HCT116 (cell line): ENCODE results near the gene MTHFSD.

ENCODE experiments used
- CTCF ChIP-seq, 3 experiments: fragments of 200-600 bp in 1 of 3; sonication (generic) in 1 of 3; IDR thresholded peaks in 2 of 3; conservative IDR thresholded peaks in 1 of 3; 2 replicates each; pipeline ENCODE4 v1.5.1; 2012 to 2017; ENCODE audit warnings: low read depth in 2 of 3, low read length in 2 of 3, antibody characterized with exemption in 1 of 3, borderline replicate concordance in 1 of 3, control low read depth in 1 of 3, mild to moderate bottlenecking in 1 of 3, mixed read lengths in 1 of 3, mixed run types in 1 of 3, moderate library complexity in 1 of 3; ENCODE audit not compliant: insufficient read depth in 1 of 3
- EZH2 ChIP-seq: fragments of 200-600 bp; sonication (generic); IDR thresholded peaks from 2 replicates; pipeline ENCODE4 v1.6.1; 2017; ENCODE audit warnings: antibody characterized with exemption, mixed run types
- POLR2A ChIP-seq: IDR thresholded peaks from 2 replicates; pipeline ENCODE4 v1.7.0; 2011; ENCODE audit warnings: borderline replicate concordance; ENCODE audit not compliant: insufficient read depth, insufficient read length; ENCODE audit errors: extremely low read depth
- POLR2AphosphoS5 ChIP-seq: IDR thresholded peaks from 2 replicates; pipeline ENCODE4 v1.6.1; 2011; ENCODE audit warnings: mild to moderate bottlenecking, low read depth, low read length, moderate library complexity
- SP1 ChIP-seq: IDR thresholded peaks from 2 replicates; pipeline ENCODE4 v1.6.1; 2012; ENCODE audit warnings: low read depth
- TCF7L2 ChIP-seq: IDR thresholded peaks from 2 replicates; pipeline ENCODE4 v1.7.0; 2011; ENCODE audit warnings: borderline replicate concordance, inconsistent platforms; ENCODE audit not compliant: insufficient read depth, insufficient read length; ENCODE audit errors: extremely low read depth
- ZFX ChIP-seq: fragments of 450-650 bp; IDR thresholded peaks from 2 replicates; pipeline ENCODE4 v1.6.1; 2017
- ZNF274 ChIP-seq: fragments of 200-500 bp; sonication (Bioruptor generic); IDR thresholded peaks from 2 replicates; pipeline ENCODE4 v1.6.1; 2014; ENCODE audit warnings: mild to moderate bottlenecking, low read depth, low read length, inconsistent platforms
- TF ChIP-seq, protein P1 (sequence below): IDR thresholded peaks from 2 replicates; pipeline ENCODE4 v1.6.1; 2011; ENCODE audit warnings: mild to moderate bottlenecking, low read length, moderate library complexity; ENCODE audit not compliant: insufficient replicate concordance; ENCODE audit errors: extremely low read depth

DNA sequence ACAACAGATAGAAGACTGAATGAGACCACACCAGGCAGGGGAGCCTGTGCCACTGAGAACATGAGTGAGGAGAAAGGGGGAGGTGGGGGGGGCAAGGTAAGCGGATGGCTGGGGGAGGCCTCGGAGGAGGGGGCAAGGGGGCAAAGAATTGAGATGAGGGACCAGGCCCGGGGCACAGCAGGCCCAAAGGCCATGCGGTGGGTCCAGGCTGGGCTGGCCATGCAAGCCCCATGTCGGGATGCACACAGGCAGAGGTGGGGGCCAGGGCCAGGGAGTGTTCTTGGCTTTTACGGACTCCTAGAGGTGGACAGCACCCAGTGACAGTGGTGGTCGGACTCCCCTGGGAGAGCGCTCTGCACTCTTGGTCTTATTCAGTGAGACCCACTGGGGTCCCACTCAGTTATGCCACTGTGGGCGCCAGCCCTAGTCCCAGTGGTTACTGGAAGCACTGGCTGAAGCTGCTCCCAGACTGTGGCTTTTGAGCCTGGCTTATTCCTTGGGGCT, 4.8 kb upstream of the MTHFSD start:
- no peak for TF ChIP-seq CTCF (IDR thresholded peaks at IDR 0.05 in 2 of 3, conservative IDR thresholded peaks at IDR 0.05 in 1 of 3; ENCODE audit: borderline replicate concordance in 1 of 3, insufficient read depth in 1 of 3, low read depth in 2 of 3, low read length in 2 of 3)
- no peak for TF ChIP-seq POLR2A
- TF ChIP-seq POLR2AphosphoS5: no peak
- no peak for TF ChIP-seq SP1
- no peak for TF ChIP-seq EZH2
- no peak for TF ChIP-seq TCF7L2
- TF ChIP-seq, protein P1, sequence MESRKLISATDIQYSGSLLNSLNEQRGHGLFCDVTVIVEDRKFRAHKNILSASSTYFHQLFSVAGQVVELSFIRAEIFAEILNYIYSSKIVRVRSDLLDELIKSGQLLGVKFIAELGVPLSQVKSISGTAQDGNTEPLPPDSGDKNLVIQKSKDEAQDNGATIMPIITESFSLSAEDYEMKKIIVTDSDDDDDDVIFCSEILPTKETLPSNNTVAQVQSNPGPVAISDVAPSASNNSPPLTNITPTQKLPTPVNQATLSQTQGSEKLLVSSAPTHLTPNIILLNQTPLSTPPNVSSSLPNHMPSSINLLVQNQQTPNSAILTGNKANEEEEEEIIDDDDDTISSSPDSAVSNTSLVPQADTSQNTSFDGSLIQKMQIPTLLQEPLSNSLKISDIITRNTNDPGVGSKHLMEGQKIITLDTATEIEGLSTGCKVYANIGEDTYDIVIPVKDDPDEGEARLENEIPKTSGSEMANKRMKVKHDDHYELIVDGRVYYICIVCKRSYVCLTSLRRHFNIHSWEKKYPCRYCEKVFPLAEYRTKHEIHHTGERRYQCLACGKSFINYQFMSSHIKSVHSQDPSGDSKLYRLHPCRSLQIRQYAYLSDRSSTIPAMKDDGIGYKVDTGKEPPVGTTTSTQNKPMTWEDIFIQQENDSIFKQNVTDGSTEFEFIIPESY: no peak
- no peak for TF ChIP-seq ZNF274
- TF ChIP-seq ZFX: no peak
